ENCODE measurements around the gene UFD1. TPM values are rescaled to one million over a fixed set of nuclear protein-coding genes. Genes with fewer than 3 reads are reported as not detected.

The UFD1 gene
- polyA plus RNA-seq, 3 donors: 64.1 to 69.2 (median 65.7) TPM

DNA sequence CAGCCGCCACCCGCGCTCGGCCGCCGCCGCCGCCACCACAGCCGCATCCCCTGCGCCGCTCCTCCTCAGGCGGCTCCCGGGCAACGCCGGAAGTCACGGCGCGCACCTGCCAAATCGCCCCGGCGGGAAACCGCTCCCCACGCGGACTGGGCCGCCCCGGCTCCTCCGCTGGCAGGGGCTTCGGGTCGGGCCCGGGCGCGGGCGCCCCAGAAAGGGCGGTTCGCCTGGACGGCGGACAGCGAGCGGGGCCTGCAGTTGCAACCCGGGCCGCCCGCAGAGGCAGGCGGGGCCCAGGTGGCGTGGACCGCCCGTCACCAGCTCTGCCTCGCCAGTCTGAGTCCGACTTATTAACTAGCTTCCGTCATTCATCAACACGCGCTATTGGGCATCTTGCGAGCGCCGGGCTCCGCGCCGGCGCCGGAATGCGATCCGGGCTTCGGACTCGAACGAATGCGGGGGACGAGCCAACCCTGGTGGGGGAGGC, 47.3 kb downstream of the UFD1 start, which contains the start of gene HIRA:
Gene HIRA (minus strand): TSS at position 85 of the 484 bp plus-strand sequence. CDS start 257 bp downstream, outside the sequence.
- peak; percentile 76 for DNase-seq

- no peak for DNase-seq
Observed at GRCh38 chr22:19430890-19431541, 48.0 kb downstream of the UFD1 start.

- no peak for DNase-seq
Observed at GRCh38 chr22:19429950-19430889, 48.8 kb downstream of the UFD1 start.

GRCh38 chr22:19424186-19424500, 54.9 kb downstream of the UFD1 start:
- DNase-seq: no peak

- no peak for DNase-seq
Observed at GRCh38 chr22:19422440-19423301, 56.3 kb downstream of the UFD1 start.

DNA sequence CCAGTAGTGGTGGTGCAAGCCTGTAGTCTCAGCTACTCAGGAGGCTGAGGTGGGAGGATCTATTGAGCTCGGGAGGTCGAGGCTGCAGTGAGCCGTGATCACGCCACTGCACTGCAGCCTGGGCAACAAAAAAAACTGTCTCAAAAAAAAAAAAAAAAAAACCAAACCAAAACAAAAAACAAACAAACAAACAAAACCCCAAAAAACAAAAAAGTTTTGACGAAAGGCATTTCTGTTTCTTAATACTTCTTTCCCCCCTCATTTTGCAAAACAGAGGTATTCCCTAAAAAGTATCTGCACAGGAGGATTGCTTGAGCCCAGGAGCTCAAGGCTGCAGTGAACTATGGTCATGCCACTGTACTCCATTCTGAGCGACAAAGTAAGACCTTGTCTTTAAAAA, 58.7 kb downstream of the UFD1 start:
- DNase-seq: no peak

DNA sequence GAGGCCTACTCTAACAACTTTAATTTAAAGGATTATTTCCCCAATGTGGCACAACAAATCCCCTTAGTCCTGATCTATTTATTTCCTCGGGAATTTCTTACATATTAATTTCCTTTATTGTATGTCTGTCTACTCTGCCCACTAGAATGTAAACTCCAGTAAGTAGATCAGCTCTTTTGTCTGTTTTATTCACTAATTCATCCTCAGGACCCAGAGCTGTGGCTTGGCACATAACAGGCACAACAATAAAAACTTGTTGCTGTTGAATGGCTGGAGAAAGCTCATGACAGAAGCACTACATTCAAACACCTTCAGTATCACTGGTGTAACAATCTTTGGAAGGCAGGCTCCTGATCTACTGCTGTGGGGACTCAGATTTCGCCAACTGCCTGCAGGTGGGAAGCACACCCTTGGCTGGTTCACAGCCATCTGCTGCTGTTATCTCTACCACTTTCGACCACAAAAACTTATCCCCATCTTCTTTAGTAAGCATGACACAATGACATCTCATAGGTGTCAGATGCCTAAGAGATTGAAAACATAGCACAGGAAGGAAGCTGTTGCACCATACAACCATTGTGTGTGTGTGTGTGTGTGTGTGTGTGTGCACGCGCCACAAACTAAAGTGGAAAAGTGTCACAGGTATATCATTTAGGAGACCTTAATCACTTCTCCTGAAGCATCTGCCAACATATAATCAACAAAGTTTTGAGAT, 59.4 kb downstream of the UFD1 start:
- DNase-seq: no peak

GRCh38 chr22:19419086-19419463, 59.9 kb downstream of the UFD1 start:
- no peak for DNase-seq

- no peak for DNase-seq
Observed at GRCh38 chr22:19412923-19413322, 66.1 kb downstream of the UFD1 start.

GRCh38 chr22:19412478-19412877, 66.5 kb downstream of the UFD1 start:
- DNase-seq: no peak

DNA sequence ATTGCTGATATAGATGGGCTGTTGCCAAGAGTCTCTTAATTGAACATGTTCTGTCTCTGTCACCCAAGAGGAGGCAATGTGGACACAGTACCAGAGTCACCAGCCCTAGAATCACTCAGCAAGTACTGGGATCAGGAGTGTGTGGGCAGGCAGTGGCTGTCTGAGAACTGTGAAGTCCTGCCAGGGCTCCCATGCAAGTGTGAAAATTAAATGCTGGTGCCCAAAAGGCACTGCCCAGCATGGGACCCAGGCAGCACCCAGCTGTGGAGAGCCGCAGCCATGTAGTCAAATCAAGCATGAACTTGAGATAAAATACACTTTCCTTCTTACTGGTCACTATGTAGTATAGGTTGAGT, 67.3 kb downstream of the UFD1 start:
- DNase-seq: no peak

- DNase-seq: no peak
Observed at GRCh38 chr22:19410941-19411689, 67.9 kb downstream of the UFD1 start.

DNA sequence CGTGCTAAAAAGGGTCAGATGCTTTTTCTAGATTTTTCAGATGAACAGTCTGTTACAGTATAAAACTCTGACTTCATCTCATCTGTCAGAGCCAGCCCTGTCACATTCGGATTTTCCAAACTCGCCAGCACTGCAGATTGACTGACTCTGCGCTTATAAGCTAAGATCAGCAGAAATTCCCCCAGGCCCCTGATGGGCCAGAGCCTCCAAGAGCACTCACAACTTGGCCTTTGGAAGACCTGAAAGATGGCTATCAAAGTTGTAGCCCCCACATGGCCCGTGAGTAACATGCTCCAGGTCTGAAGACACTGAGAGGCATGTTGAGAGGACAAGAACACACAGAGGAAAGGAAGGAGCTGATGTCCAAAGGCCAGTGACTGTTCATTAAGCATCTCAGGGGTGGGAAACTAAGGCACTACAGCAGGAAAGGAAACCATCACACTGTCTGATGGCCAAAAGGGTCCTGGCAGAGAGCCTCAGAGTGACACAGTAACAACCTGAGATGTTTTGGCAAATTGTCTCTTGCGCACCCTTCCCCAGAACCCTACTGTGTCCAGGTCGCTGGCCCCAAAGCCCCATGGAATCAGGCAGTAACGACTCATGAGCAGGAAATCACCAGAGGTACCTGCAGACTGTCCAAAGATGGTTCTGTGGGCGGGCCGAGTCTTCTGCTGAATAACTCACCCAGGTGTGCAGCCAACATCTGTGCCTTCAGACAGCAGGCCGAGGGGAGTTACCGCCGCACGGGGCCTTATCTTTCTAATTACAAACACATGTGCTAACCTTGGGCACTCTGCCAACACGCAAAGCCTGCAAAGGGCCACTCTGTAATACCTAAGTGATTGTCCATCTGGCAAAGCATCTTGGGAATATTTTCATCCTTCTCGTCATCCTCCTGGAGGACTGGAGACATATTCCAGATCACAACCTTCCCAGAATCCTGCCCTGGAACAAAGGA, 71.1 kb downstream of the UFD1 start:
- no peak for DNase-seq

DNA sequence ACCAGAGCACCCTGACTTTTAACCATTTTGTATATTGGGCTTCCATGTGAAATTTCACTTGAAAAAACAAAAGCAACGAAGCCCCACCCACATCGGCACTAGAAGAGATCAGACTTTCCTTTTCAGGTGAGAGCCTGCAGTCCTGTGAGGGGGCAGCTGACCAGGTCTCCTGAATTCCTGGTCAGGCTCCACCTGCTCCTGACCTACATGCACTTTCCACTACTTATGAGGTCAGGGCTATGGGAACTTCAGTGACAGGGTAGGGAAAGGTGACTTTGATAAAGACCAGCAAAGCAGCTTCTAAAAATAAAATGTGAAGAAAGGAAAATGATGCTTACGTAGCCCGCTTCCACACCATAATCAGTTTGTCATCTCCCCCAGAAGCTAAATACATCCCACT, 72.1 kb downstream of the UFD1 start:
- no peak for DNase-seq

GRCh38 chr22:19406281-19406811, 72.6 kb downstream of the UFD1 start:
- no peak for DNase-seq

DNA sequence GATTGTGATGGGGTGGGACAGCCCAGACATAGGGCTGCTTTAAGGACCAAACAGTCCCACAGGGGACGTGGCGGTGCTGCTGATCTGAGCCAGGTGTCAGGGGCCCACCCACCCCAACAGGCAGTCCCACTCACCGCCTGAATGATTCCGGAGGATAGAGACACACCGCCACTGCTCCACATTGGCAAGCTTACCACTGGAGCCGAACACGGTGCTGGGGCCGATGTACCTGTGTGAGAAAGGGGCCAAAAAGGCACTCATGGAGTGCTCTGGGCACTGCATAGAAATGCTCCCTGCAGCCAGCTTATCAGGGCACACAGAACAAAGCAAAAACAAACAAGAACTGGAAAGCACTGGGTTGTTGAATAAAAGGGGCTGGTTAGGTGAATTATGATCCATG, 73.3 kb downstream of the UFD1 start:
- DNase-seq: no peak

DNA sequence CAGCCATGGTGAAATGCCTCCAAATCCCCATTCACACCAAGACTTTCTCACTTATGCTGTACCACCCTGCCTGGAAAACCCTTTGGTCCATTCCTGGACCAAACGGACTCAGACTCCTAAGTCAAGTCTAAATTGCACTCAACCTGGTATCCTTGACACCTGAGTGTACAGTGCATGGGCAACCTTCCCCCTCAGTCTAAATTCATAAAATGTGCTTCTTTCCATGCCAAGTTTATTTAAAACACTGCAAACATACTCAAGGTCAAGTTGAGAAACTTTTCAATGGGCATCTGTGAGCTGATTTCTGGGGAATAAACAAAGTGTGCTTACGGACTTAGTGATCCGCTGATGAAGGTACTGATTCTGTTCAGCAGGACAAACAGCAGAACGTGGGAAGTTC, 73.9 kb downstream of the UFD1 start:
- no peak for DNase-seq

- DNase-seq: no peak
Observed at GRCh38 chr22:19404676-19405075, 74.3 kb downstream of the UFD1 start.

DNA sequence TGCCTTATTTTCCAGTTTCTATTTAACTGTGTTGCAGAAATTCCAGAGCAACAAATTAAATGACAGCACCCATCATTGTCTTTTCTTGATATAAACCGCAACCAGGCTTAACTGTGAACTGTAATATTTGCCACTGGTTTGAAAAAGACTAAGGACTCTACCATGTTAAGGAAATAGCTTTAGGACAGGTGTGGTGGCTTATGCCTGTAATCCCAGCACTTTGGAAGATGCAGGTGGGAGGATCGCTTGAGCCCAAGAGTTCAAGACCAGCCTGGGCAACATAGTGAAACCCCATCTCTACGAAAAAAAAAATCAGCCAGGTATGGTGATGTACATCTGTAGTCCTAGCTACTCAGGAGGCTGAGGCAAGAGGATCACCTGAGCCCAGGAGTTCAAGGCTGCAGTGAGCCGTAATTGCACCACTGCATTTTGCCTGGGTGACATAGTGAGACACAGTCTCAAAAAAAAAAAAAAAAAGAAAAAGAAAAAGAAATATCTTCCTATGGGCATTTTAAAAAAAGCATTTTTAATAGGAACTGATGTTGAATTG, 76.3 kb downstream of the UFD1 start:
- DNase-seq: no peak
